Stimulated activated CD4-positive, alpha-beta T cell treated with anti-CD3 and anti-CD28 coated beads, Interleukin-12 subunit alpha, Interleukin-12 subunit beta, amount 100 ng/mL, for 24 hours (primary cell): Measurements from ENCODE around the gene OR52N5.

ENCODE experiments used
- DNase-seq, 2 experiments: peaks; one replicate each; pipeline ENCODE4 v3.0.0-alpha.2; 2020; ENCODE audit warnings: low read depth in 2 of 2

Gene OR52N5

GRCh38 chr11:5783255-5783654, at the start of gene OR52N5:
TSS of gene OR52N5 (minus strand) at chr11:5783355. CDS start at chr11:5778634, 4,721 bp downstream.
- DNase-seq = no peak

DNA sequence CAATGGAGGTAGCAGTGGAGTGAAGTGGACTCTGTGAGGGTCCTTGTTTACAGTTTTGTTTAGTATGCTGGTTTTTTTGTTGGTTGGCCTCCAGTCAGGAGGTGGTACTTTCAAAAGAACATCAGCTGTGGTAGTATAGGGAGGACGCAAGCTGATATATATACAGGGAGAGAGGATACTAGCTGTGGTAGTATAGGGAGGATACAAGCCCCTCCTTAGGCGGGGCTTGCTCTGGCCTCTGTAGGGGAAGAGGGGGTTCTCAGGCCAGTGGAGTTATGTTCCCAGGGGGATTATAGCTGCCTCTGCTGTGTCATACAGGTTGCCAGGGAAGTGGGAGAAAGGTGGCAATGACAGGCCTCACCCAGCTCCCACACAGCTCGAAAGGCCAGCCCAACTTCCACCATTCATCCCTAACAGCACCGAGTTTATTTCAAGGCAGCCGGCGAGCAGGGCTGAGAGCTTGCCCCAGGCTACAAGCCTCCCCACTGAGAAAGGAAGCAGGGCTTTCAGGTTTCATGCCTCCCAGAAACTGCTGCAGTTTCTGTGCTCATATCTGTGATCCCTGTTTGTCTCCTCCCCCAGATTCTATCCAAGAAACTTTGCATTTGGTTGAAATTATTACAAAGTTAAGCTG, 48.2 kb upstream of the OR52N5 start:
- no peak for DNase-seq

GRCh38 chr11:5818245-5818886, 35.2 kb upstream of the OR52N5 start:
- DNase-seq = no peak

GRCh38 chr11:5815534-5815933, 32.4 kb upstream of the OR52N5 start:
- DNase-seq = no peak

DNA sequence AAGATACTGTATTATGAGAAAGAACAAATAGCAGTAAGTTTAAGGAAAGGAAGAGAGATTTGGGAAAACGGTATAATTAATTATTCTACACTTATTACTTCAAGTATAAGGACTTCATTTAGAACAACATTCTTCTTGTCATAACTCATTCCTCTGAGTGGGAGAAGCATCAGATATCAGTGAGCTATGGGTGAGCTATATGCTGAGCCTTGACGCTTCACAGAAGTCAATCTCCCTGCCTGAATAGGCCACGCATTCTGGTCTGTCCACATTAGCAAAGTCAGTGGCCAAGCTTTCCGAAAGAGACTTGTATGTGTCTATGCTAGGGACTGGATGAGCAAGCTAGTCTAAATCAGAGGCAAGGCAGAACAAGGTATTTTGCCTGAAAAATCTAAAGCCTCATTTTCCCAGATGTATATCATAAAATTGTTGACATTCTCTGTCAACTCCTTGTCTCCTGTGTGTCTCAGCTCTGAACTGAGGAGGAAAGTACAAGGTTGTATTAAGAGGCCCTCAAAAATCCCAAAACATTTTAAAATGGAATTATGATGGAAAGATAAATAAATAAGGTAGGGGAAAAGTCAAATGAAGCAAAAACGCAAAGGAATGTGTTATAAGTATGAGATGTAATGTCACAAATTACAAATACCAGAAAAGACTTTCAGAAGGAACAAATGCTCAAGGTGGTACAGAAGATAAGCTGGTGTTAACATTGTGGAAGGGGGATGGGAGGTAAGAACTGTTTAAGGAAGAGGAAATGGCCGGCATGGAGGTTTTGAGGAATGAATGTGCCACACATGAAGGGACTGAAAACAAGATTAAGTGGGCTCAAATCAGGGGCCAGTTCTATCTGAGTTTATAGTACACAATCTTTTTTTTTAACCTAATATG, 27.0 kb upstream of the OR52N5 start:
- DNase-seq = no peak

DNA sequence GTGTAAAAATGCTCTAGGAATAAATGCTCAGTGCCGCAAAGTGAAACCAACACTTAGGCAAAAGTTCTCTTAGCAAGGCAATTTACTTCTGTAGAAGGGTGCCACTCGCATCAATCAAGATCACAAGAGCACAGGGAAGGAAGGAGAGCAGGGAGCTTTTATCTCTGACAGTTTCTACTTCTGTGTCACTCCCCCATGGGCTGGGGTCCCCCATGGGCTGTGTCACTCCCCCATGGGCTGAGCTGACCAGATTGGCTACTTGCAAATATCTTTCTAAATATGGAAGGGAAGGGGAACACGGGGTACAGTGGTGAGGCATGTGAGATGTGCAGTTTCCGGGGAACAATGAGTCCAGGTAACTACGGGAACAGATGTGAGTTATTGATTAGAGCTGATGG, 26.0 kb upstream of the OR52N5 start:
- no peak for DNase-seq

GRCh38 chr11:5808500-5809121, 25.5 kb upstream of the OR52N5 start, which contains the start of gene OR52N2:
TSS of gene OR52N2 (plus strand) at chr11:5808924. CDS start at chr11:5820336, 11,412 bp downstream.
- DNase-seq = peak; percentile 33 to 63

DNA sequence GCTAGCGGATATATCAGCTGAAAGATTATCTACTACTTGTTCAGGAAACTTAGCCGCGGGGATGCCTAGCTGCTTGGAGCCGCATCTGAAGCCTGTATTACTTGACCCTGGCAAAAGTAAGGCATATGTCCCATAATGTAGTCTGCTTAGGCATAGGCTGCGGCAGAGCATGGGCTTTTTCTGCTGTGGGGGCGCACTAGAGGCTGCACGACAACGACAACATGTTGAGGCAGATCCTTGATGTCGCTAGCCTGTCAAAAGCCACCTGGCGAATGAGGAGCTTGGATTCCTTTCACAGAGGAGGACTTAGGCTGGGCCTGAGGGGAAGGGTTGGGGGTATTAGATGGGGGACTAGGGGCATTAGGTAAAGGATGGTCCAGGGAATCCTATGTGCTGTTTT, 24.4 kb upstream of the OR52N5 start:
- DNase-seq = no peak

GRCh38 chr11:5803982-5804381, 20.8 kb upstream of the OR52N5 start:
- DNase-seq = no peak

DNA sequence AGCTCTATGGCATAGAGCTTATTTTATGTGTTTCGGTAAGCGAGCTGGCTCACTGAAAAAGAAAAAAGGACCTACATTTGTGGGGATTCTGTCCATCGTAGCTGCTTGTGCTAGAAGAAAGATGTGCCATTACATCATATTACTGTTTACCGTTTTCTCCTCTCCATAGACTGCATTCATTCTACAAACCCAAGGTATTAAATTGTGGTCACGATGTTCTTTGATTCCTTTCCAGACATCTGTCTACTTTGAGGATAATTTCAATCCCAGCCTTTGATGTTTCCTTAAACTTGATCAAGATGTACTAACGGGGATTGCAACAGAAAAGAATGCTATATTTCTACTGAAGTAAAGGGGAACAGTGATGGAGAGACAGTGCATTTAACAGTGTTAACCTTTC, 13.4 kb upstream of the OR52N5 start:
- DNase-seq = no peak

DNA sequence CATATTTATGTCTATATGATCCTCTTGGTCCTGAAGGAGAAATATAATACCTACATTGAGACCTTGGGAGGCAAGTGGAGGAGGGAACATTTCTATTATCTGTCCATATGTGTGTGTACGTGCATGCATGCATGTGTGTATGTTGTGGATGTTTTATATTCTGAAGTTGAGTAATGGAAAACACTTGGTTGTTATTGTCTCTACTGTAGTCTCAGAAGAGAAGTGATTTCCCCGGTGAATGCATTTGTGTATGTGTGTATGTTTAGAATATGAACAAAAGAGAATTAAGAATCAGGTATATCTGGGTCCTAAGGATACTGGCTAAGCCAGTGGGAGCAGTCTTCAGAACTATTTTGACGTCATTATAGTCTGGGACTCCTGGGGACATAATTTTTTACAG, 8.0 kb upstream of the OR52N5 start, which contains the start of gene OR52N1:
Gene OR52N1, minus strand, starts transcription at position 101 of the 400 bp plus-strand sequence. CDS start 2,449 bp downstream, outside the sequence.
- no peak for DNase-seq

GRCh38 chr11:5767056-5767455, 16.1 kb downstream of the OR52N5 start:
- DNase-seq = no peak

GRCh38 chr11:5753943-5754342, 29.2 kb downstream of the OR52N5 start, which contains the start of gene OR52N4:
TSS of gene OR52N4 (plus strand) at chr11:5754243. CDS start at chr11:5754741, 498 bp downstream.
- no peak for DNase-seq

- no peak for DNase-seq
These were observed 33.3 kb downstream of the OR52N5 start for GRCh38 chr11:5749836-5750235.

GRCh38 chr11:5746614-5747013, 36.5 kb downstream of the OR52N5 start:
- DNase-seq = no peak

DNA sequence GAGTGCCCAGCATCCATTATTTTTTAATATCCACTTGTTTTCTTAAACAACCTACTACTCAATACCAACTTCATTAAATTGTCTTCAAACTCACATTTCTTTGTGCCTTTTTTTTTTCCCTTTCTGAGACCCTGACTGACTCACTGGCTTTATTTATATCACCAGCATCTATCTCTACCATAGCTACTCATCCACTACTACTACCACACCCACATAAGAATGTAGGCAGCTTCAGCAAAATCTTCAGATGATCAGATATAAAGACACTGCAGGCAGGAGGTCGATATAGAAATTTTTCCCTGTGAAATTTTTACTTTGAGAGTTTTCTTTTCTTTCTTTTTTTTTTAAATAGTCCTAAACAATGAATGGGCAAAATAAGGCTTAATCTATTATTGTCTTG, 44.7 kb downstream of the OR52N5 start:
- DNase-seq = no peak

- no peak for DNase-seq
These were observed 45.3 kb downstream of the OR52N5 start for GRCh38 chr11:5737670-5738392.

- DNase-seq = no peak
These were observed 46.1 kb downstream of the OR52N5 start for GRCh38 chr11:5737091-5737490.

DNA sequence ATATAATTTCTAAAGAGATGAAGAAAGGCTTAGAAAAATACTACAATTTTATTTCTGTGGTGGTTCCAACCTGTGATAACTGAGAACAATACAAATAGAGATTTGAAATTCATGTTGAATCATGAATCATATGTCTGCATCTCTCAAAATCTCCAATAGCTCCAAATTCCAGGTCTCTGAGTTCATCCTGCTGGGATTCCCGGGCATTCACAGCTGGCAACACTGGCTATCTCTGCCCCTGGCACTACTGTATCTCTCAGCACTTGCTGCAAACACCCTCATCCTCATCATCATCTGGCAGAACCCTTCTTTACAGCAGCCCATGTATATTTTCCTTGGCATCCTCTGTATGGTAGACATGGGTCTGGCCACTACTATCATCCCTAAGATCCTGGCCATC, 46.8 kb downstream of the OR52N5 start, which contains the start of gene OR56B1:
Gene OR56B1, plus strand, starts transcription at position 53 of the 400 bp plus-strand sequence. Its CDS starts 69 bp downstream, at position 122.
- no peak for DNase-seq

GRCh38 chr11:5727691-5728090, 55.5 kb downstream of the OR52N5 start:
- DNase-seq = no peak

DNA sequence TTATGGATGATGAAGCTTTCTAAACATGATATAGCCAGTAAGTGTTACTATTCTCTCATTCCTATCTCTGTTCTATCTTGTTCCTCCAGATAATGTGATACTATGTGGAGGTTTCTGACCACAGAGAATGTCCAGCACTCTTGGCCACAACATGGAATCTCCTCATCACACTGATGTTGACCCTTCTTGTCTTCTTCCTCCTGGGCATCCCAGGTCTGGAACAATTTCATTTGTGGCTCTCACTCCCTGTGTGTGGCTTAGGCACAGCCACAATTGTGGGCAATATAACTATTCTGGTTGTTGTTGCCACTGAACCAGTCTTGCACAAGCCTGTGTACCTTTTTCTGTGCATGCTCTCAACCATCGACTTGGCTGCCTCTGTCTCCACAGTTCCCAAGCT, 56.8 kb downstream of the OR52N5 start:
- DNase-seq = no peak
